ENCODE data around the gene ATP4B.

- no peak for TF ChIP-seq EZH2 (optimal IDR thresholded peaks at IDR 0.05; ENCODE audit: low read depth, low read length)
- TF ChIP-seq CTCF (IDR thresholded peaks at IDR 0.05; ENCODE audit: low read length) = no peak
- TF ChIP-seq EZH2phosphoT487 (IDR thresholded peaks at IDR 0.05; ENCODE audit: low read length) = no peak
Observed at GRCh38 chr13:113610266-113610665, 47.7 kb downstream of the ATP4B start.

Measured in MM.1S (cell line).